SK-N-SH treated with all-trans-retinoic acid at 6 μM for 48 hours (cell line): Measurements from ENCODE around the gene DCPS.

Source experiments
- BACH2 ChIP-seq: fragments of 250-450 bp; sonication (Bioruptor Pico); IDR thresholded peaks from 2 replicates; pipeline ENCODE4 v1.9.0; 2021; ENCODE audit warnings: mild to moderate bottlenecking, borderline replicate concordance
- CREB5 ChIP-seq: fragments of 250-450 bp; sonication (Bioruptor Pico); IDR thresholded peaks from 2 replicates; pipeline ENCODE4 v1.5.1; 2020; ENCODE audit warnings: low read depth, mild to moderate bottlenecking, moderate library complexity
- ESRRG ChIP-seq: fragments of 250-450 bp; sonication (Bioruptor Pico); IDR thresholded peaks from 2 replicates; pipeline ENCODE4 v1.6.1; 2021; ENCODE audit warnings: mild to moderate bottlenecking
- GLIS3 ChIP-seq: fragments of 250-450 bp; sonication (Bioruptor Pico); IDR thresholded peaks from 2 replicates; pipeline ENCODE4 v1.5.0; 2020; ENCODE audit warnings: mild to moderate bottlenecking, moderate library complexity
- PPARA ChIP-seq: fragments of 250-450 bp; sonication (Bioruptor Pico); IDR thresholded peaks from 2 replicates; pipeline ENCODE4 v1.5.0; 2020; ENCODE audit warnings: mild to moderate bottlenecking, borderline replicate concordance
- RARB ChIP-seq: fragments of 250-450 bp; sonication (Bioruptor Pico); IDR thresholded peaks from 2 replicates; pipeline ENCODE4 v1.8.0; 2021; ENCODE audit warnings: mild to moderate bottlenecking, moderate library complexity
- SNAI2 ChIP-seq: fragments of 250-450 bp; sonication (Bioruptor Pico); IDR thresholded peaks from 2 replicates; pipeline ENCODE4 v1.5.0; 2020; ENCODE audit warnings: mild to moderate bottlenecking, moderate library complexity
- ZC3H10 ChIP-seq: fragments of 250-450 bp; sonication (Bioruptor Pico); IDR thresholded peaks from 2 replicates; pipeline ENCODE4 v1.5.1; 2021; ENCODE audit warnings: mild to moderate bottlenecking, moderate library complexity
- ZFP3 ChIP-seq: fragments of 250-450 bp; sonication (Bioruptor Pico); IDR thresholded peaks from 2 replicates; pipeline ENCODE4 v1.5.0; 2020; ENCODE audit warnings: mild to moderate bottlenecking, moderate library complexity
- ZNF565 ChIP-seq: fragments of 450-650 bp; formaldehyde crosslinking; conservative IDR thresholded peaks from 2 replicates; pipeline ENCODE4 v1.5.0; 2020; ENCODE audit warnings: low read depth, mild to moderate bottlenecking, moderate library complexity
- ZNF8 ChIP-seq: fragments of 450-650 bp; formaldehyde crosslinking; IDR thresholded peaks from 2 replicates; pipeline ENCODE4 v1.5.0; 2020; ENCODE audit warnings: mild to moderate bottlenecking, moderate library complexity
- TF ChIP-seq, protein P1 (sequence below): fragments of 250-450 bp; sonication (Bioruptor Pico); IDR thresholded peaks from 2 replicates; pipeline ENCODE4 v1.8.0; 2020; ENCODE audit warnings: mild to moderate bottlenecking, moderate library complexity, borderline replicate concordance

- TF ChIP-seq ESRRG (CRISPR knock-in tag): no peak
- TF ChIP-seq, protein P1, sequence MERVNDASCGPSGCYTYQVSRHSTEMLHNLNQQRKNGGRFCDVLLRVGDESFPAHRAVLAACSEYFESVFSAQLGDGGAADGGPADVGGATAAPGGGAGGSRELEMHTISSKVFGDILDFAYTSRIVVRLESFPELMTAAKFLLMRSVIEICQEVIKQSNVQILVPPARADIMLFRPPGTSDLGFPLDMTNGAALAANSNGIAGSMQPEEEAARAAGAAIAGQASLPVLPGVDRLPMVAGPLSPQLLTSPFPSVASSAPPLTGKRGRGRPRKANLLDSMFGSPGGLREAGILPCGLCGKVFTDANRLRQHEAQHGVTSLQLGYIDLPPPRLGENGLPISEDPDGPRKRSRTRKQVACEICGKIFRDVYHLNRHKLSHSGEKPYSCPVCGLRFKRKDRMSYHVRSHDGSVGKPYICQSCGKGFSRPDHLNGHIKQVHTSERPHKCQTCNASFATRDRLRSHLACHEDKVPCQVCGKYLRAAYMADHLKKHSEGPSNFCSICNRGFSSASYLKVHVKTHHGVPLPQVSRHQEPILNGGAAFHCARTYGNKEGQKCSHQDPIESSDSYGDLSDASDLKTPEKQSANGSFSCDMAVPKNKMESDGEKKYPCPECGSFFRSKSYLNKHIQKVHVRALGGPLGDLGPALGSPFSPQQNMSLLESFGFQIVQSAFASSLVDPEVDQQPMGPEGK: no peak
- no peak for TF ChIP-seq BACH2 (CRISPR knock-in tag)
- TF ChIP-seq ZC3H10 (CRISPR knock-in tag): no peak
- no peak for TF ChIP-seq ZFP3 (CRISPR knock-in tag)
- no peak for TF ChIP-seq CREB5
- no peak for TF ChIP-seq ZNF565 (CRISPR knock-in tag)
- no peak for TF ChIP-seq ZNF8 (CRISPR knock-in tag)
- no peak for TF ChIP-seq RARB (CRISPR knock-in tag)
- TF ChIP-seq GLIS3 (CRISPR knock-in tag): no peak
- no peak for TF ChIP-seq PPARA (CRISPR knock-in tag)
- no peak for TF ChIP-seq SNAI2
Measured at GRCh38 chr11:126378763-126379162, 74.9 kb downstream of the DCPS start.
